Kidney (tissue), 14 donors: Measurements from ENCODE around the gene PRDM16. TPM values are rescaled to one million over a fixed set of nuclear protein-coding genes. Genes with fewer than 3 reads are reported as not detected.

ENCODE experiments used
- DNase-seq, 5 donors: peaks; one replicate each; pipeline ENCODE4 v3.0.0-alpha.2; 2013 to 2020
- FAIRE-seq: peaks from 2 replicates; lab custom pipeline; 2012; peaks lifted over from hg19 to GRCh38; lab: Jason Lieb, UNC
- H3K27ac ChIP-seq, 2 donors: one replicate each; pipeline ENCODE4 v1.7.0; 2013; ENCODE audit warnings: low read depth in 2 of 2, low read length in 2 of 2, inconsistent platforms in 1 of 2
- H3K27me3 ChIP-seq: one replicate; pipeline ENCODE4 v1.7.1; 2013; ENCODE audit warnings: low read length, inconsistent platforms; ENCODE audit not compliant: control insufficient read depth, insufficient read depth
- H3K36me3 ChIP-seq, 3 donors: one replicate each; pipeline versions ENCODE4 v1.7.0 to v1.7.1; 2013; ENCODE audit warnings: low read length in 3 of 3, control low read depth in 1 of 3, inconsistent platforms in 1 of 3; ENCODE audit not compliant: insufficient read depth in 3 of 3, control insufficient read depth in 2 of 3
- H3K4me1 ChIP-seq, 3 donors: one replicate each; pipeline versions ENCODE4 v1.7.0 to v1.7.1; 2013; ENCODE audit warnings: low read length in 3 of 3, inconsistent platforms in 1 of 3, low read depth in 1 of 3; ENCODE audit not compliant: control insufficient read depth in 2 of 3, insufficient read depth in 2 of 3
- H3K4me3 ChIP-seq, 3 donors: one replicate each; pipeline versions ENCODE4 v1.7.0 to v1.8.1; 2013; ENCODE audit warnings: low read length in 3 of 3, control low read depth in 1 of 3, inconsistent platforms in 1 of 3
- H3K9ac ChIP-seq, 3 donors: one replicate each; pipeline versions ENCODE4 v1.7.0 to v1.7.1; 2013; ENCODE audit warnings: low read length in 3 of 3, control low read depth in 1 of 3, inconsistent platforms in 1 of 3
- H3K9me3 ChIP-seq, 3 donors: one replicate each; pipeline versions ENCODE4 v1.7.0 to v1.7.1; 2013; ENCODE audit warnings: low read length in 3 of 3, control low read depth in 1 of 3, inconsistent platforms in 1 of 3; ENCODE audit not compliant: control insufficient read depth in 2 of 3, insufficient read depth in 1 of 3
- intact Hi-C: fragments of 100-400 bp; cut with DNase I; formaldehyde crosslinking; loops from one replicate; pipeline ENCODE4 v1.11.1; 2022
- polyA plus RNA-seq: library from polyadenylated mRNA; stranded (reverse); fragments of 350-450 nt; fragmentation: Illumina TruSeq; extraction: RNeasy Lipid Tissue Mini Kit (QIAGEN cat#74804); gene quantifications from one replicate; pipeline ENCODE4 v1.2.3, GENCODE V29; 2014; ENCODE audit warnings: low read depth, low replicate concordance; ENCODE audit not compliant: insufficient read depth
- total RNA-seq: library from RNA; stranded (reverse); fragmentation: NEBNext Ultra II Directional; extraction: Animal tissue kit (Norgen Biotek cat#: 25700); gene quantifications from one replicate; pipeline ENCODE4 v1.2.1, GENCODE V29; 2021
- TF ChIP-seq, protein P1 (sequence below): IDR thresholded peaks from 3 replicates; pipeline ENCODE4 v1.5.1; 2012; ENCODE audit warnings: mild to moderate bottlenecking, moderate library complexity, borderline replicate concordance; ENCODE audit not compliant: insufficient read depth; ENCODE audit errors: extremely low read depth
- donor health status: control.
- donor health status: control.
- donor health status: control.
- donor health status: control.
- donor health status: control.
- donor health status: DM: yes; HTN: yes; CAD: no.
- donor health status: Normal renal cell carcinoma (clear cell type).

Gene PRDM16
- total and polyA plus RNA-seq, 2 donors from 2014 or later = 3.0 to 21.9 TPM

DNA sequence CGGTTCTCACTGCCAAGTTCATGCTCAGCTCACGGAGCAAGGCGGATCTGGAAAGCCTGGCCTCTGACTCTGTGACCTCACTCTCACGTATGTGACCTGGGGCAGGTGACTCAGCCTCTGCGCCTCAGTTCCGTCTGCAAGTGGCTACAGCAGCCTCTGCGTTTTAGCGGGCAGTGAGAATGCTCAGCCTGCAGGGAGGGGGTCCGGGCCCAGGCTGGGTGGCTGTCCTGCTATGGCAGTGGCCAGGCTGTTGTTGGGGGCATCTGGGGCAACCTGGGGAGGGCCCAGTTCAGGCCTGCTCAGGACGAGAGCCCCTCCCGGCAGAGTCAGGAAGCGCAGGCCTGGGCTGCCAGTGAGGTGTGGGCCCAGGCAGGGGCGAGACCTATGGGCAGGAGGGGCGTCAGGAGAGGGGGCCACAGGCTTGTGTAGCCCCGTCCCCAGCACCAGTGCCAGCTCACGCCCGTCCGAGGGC lies 413.4 kb downstream of the PRDM16 start:
- TF ChIP-seq, protein P1, sequence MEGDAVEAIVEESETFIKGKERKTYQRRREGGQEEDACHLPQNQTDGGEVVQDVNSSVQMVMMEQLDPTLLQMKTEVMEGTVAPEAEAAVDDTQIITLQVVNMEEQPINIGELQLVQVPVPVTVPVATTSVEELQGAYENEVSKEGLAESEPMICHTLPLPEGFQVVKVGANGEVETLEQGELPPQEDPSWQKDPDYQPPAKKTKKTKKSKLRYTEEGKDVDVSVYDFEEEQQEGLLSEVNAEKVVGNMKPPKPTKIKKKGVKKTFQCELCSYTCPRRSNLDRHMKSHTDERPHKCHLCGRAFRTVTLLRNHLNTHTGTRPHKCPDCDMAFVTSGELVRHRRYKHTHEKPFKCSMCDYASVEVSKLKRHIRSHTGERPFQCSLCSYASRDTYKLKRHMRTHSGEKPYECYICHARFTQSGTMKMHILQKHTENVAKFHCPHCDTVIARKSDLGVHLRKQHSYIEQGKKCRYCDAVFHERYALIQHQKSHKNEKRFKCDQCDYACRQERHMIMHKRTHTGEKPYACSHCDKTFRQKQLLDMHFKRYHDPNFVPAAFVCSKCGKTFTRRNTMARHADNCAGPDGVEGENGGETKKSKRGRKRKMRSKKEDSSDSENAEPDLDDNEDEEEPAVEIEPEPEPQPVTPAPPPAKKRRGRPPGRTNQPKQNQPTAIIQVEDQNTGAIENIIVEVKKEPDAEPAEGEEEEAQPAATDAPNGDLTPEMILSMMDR = no peak
- intact Hi-C loops = no loop called here
- H3K9me3 ChIP-seq = no peaks in the 10 kb centered on the region
- H3K4me1 ChIP-seq = peaks cover 0 to 3% (median 0%) of the 10 kb centered on the region in 3 donors
- no peak overlapping the region for H3K4me3 ChIP-seq
- peak in 1 of 5 donors; percentile 88 for DNase-seq
- no peak overlapping the region for H3K9ac ChIP-seq
- no peaks in the 10 kb centered on the region for H3K27me3 ChIP-seq
- no peaks in the 10 kb centered on the region for H3K36me3 ChIP-seq
- no peak overlapping the region for H3K27ac ChIP-seq
- FAIRE-seq = no peak

DNA sequence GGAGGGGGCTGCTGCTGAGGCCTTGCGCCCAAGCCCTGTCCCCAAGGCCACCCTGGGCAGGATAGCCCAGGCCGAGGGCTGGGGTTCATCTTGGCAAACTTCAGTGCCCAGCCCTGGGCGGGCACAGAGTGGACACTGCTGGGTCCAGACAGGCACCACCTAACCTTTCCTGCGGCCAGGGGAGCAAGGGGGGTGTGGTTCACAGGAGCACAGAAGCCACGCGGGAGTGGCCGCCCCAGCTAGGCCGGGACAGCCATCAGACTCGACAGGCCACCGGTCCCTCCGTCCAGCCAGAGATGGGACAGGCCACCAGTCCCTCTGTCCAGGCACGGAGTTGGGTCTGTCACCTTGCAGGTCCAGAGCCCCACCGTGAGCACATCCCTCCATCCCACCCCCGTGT lies 414.4 kb downstream of the PRDM16 start:
- peaks cover 0 to 3% (median 0%) of the 10 kb centered on the region in 3 donors for H3K4me1 ChIP-seq
- no peak overlapping the region for H3K9ac ChIP-seq
- no peak overlapping the region for H3K4me3 ChIP-seq
- FAIRE-seq (no peak), DNase-seq (no peak)
- intact Hi-C loops = no loop called here
- H3K9me3 ChIP-seq = no peaks in the 10 kb centered on the region
- H3K27me3 ChIP-seq = no peaks in the 10 kb centered on the region
- no peaks in the 10 kb centered on the region for H3K36me3 ChIP-seq
- TF ChIP-seq, protein P1 = no peak
- H3K27ac ChIP-seq = no peak overlapping the region

DNA sequence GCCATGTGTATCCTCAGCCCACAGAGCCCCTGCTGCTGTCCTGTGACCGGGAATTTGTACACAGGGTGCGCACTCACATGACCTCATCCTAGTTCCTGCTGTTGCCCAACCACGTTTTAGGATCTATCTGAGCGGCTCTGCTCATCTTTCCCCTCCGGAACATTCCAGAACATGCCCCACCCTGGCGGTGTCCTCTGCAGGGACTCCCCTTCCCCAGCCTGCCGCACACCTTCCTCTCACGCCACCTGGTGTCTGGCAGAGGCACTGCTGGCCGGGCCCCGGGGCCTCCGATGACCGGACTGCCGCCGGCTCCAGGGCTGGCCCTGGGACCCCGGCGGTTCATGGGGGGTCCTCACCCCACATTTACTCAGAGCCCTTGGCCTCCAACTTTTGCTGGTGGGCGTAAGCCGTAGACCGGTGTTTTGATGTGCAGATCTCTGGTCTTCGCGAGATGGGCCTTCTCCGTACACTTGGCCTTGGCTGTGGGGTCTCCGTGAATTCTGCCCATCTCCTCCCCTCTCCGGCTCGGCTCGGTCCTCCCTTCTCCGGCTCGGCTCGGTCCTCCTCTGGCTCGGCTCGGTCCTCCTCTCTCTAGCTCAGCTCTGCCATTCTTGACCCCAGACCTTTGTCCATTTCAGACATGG lies 414.9 kb downstream of the PRDM16 start:
- H3K4me3 ChIP-seq = no peak overlapping the region
- DNase-seq (peak in 3 of 5 donors; percentile 49 to 77 (median 63)), FAIRE-seq (no peak)
- no peaks in the 10 kb centered on the region for H3K9me3 ChIP-seq
- no peaks in the 10 kb centered on the region for H3K36me3 ChIP-seq
- H3K27me3 ChIP-seq = no peaks in the 10 kb centered on the region
- H3K9ac ChIP-seq = no peak overlapping the region
- TF ChIP-seq, protein P1 = peak; percentile 80
- intact Hi-C loops = no loop called here
- H3K4me1 ChIP-seq = peaks cover 0 to 3% (median 0%) of the 10 kb centered on the region in 3 donors
- H3K27ac ChIP-seq = no peak overlapping the region
